PC-3 (cell line): ENCODE results near the gene MAML3.

Experiments used
- CTCF ChIP-seq: fragments of 300-600 bp; sonication (generic); conservative IDR thresholded peaks from 2 replicates; pipeline ENCODE4 v1.5.1; 2017; ENCODE audit warnings: antibody characterized with exemption, low read depth, mild to moderate bottlenecking, low read length
- EZH2 ChIP-seq: fragments of 300-600 bp; sonication (generic); IDR thresholded peaks from one replicate; pipeline ENCODE4 v1.6.1; 2017; ENCODE audit warnings: antibody characterized with exemption, mild to moderate bottlenecking, low read length; ENCODE audit not compliant: unreplicated experiment

- TF ChIP-seq CTCF = no peak
- TF ChIP-seq EZH2 = no peak
These were observed 139.7 kb downstream of the MAML3 start for GRCh38 chr4:140014284-140014683.
